HS-5 (cell line): ENCODE results near the gene DFFB.
"Not testable (repeated sequence)": the region's sequence is repeated elsewhere in the genome, so short reads cannot be mapped to it uniquely, and the experiment has no call there.

Source experiments
- DNase-seq: peaks from one replicate; pipeline ENCODE4 v3.0.0-alpha.2; 2012; ENCODE audit warnings: low read depth

Gene DFFB, protein sequence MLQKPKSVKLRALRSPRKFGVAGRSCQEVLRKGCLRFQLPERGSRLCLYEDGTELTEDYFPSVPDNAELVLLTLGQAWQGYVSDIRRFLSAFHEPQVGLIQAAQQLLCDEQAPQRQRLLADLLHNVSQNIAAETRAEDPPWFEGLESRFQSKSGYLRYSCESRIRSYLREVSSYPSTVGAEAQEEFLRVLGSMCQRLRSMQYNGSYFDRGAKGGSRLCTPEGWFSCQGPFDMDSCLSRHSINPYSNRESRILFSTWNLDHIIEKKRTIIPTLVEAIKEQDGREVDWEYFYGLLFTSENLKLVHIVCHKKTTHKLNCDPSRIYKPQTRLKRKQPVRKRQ

GRCh38 chr1:3856923-3857790 lies at the start of gene DFFB, which contains the start of gene CEP104:
Gene DFFB (plus strand): TSS chr1:3857476. CDS start chr1:3857604, 128 bp downstream.
Gene CEP104 (minus strand): TSS chr1:3857211. CDS start chr1:3852407, 4,804 bp downstream.
- DNase-seq: peak; percentile 73

DNA sequence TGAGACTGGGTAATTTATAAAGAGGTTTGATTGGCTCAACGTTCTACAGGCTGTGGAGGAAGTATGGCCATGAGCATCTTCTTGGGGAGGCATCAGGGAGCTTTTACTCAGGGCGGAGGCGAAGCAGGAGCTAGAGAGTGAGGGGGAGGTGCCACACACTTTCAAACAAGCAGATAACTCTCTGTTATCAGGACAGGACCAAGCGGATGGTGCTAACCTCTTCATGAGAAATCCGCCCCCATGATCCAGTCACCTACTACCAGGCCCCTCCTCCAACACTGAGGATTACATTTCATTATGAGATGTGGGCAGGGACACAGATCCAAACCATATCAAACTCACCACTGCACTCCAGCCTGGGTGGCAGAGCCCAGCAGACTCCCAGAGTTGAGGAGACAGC lies 49.5 kb upstream of the DFFB start:
- DNase-seq: no peak

- DNase-seq: no peak
Observed at GRCh38 chr1:3809680-3810079, 47.6 kb upstream of the DFFB start.

DNA sequence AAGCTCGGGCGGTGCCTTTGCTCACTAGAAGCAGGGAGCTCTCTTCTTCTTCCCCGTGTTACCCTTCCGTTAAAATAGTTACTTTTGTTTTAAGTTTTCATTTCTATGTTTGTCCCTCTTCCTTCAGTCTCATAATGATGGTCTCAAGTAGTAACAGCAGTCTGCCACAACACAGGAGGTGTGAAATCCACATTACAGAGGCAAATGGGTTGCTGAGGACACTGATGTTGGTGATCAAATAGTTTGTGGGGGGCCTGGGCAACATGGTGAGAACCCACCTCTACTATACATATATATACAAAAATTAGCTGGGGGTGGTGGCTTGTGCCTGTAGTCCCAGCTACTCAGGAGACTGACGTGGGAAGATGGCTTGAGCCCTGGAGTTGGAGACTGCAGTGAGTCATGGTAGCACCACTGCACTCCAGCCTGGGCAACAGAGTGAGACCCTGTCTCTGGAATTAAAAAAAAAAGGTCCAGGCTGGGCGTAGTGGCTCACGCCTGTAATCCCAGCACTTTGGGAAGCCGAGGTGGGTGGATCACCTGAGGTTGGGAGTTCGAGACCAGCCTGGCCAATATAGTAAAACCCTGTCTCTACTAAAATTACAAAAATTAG lies 47.0 kb upstream of the DFFB start:
- DNase-seq: not testable (repeated sequence)

- DNase-seq: no peak
Observed at GRCh38 chr1:3811595-3811911, 45.7 kb upstream of the DFFB start.

DNA sequence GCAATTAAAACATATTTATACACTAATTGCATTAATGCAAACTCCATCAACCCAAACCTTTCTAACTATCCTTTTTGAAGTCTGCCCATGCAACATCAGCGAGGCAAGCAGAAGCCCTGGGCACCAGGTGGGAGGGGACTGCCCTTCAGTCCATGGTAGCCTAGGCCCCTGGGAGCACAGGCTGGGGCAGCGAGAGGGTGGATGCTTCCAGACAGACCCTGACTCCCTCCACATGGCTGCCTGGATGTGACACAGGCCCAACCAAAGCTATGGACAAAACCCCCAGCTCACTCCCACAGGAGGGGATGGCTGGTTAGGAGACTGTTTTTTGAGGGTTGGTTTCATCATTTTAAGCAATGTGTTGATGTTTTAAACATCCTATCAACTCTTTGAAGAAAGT lies 43.2 kb upstream of the DFFB start:
- no peak for DNase-seq

DNA sequence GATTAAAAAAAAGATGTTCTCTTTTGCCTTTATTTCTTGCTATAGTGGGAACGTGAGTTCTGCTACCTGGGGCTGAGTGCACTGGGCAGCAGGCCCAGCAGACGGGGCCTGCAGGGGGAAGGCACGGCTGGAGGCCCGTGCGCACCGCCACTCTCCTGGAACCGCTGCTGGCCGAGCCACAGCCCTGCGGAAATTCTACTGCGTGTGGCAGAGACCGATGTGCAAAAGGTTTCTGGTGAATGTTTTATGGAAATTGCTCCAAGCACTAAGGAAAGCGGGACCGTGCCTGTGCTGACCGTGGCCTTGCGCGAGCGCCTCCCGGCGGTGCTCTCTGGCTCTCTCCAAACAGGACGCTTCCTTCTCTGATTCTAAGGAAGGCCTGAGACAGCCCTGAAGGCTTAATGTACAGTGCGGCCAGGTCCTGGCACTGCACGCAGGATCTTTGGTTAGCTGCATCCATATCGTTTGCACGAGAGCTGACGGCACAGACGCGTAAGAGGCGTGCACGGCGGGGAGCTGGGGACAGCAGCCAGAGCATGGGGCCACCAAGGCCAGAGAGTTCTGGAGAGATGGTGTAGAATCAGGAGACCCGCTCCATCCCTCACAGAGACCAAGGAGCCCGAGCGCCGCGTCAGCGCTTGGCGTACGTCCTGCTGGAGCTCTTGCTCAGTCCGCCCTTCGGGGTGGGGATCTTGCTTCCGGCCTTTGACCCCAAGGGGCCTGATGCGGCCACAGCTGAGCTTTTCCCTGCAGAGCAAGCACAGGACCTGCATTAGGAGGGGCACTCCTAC lies 42.3 kb upstream of the DFFB start:
- DNase-seq: no peak

- DNase-seq: no peak
Observed at GRCh38 chr1:3816331-3817137, 40.7 kb upstream of the DFFB start.

GRCh38 chr1:3817138-3817740 lies 40.0 kb upstream of the DFFB start:
- DNase-seq: no peak

DNA sequence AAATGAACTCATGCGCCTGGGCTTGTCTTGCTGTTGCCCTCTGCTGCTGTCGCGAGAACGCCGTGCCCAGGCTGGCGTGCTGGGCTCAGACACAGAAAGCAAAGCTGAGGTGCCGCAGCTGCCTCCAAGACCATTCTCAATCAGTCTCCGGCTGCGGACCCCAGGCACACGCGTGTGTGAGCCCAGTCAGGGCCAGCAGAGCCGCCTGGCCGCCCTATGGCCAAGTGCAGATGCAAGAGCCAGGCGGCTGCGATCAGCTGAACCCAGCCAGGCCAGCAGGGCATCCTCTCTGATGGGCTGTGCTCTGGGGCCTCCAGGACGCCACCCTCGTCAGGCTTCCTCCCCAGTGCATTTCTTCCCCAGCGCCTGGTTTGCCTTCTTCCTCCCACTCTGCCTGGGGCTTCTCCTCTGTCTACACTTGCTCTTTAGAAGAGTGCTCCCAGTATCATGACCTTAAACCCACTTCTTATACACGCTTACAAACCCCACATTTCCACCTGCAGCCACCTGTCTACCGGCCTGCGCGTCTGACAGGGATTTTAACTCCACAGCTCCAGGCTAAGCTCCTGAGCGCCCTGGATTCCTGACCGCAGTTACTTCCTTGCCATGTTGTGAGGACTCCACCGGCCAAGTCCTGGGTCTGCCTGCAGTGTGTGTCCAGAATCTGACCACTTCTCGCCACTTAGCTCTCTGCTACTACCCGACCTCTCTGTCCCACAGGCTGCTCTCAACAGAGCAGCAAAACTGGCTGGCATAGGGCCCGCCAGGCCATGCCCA lies 39.3 kb upstream of the DFFB start:
- no peak for DNase-seq

- DNase-seq: no peak
Observed at GRCh38 chr1:3819771-3820200, 37.5 kb upstream of the DFFB start.

- DNase-seq: no peak
Observed at GRCh38 chr1:3820316-3820715, 37.0 kb upstream of the DFFB start.

- DNase-seq: no peak
Observed at GRCh38 chr1:3821004-3821403, 36.3 kb upstream of the DFFB start.

DNA sequence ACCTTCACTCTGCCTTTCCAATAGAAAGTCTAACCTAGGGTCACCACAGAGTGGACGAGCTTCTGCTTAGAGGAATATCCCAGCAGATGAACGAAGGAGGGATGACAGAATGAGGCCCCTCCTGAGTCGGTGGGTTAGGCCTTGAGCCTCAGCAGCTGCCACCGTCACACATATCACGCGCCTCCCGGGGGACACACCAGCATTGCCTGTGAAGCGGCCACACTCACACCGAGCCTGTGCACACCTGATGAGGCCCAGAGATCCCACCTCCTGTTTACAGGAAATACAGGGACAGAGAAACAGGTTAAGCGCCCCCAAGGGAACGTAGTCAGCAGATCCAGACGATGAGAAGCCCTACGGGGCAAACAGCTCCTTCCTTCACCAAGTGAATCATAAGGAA lies 35.8 kb upstream of the DFFB start:
- no peak for DNase-seq

DNA sequence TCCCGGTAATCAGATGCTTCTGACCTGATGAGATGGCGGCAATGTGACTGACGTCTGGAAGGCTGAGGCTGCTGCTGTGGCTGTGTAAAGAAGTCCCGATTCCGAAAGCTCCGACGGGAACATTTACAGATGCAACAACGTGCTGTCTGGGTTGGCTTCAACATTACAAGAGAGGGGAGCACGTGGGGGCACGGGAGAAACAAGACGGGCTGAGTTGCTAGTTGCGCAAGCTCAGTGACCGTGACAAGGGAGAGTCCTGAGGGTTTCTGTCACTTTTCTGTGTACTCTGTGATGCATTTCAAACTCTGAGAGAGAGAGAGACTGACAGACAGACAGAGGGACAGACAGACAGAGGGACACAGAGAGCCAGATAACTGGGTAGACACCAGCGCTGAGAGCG lies 35.4 kb upstream of the DFFB start:
- no peak for DNase-seq

DNA sequence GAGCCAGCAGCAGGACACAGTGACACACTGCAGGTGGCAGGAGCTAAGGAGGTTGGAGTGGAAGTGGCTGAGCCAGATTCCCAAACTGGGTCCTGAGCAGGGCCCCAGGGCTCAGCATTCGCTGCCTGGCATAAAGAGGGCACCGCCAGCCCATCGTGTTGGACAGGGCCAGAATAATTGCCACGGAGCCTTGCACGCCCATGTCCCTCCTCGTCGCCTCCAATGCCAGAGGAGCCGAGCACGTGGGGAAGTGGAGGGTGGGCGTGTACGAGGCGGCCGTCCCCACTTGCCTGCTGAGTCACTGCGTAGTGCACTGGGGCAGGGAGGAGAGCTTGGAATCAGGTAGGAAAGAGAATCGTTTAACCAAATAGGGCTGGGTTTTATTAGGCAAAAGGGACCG lies 34.9 kb upstream of the DFFB start:
- no peak for DNase-seq

GRCh38 chr1:3824650-3825049 lies 32.6 kb upstream of the DFFB start:
- DNase-seq: no peak

- no peak for DNase-seq
Observed at GRCh38 chr1:3825356-3825755, 31.9 kb upstream of the DFFB start.

- DNase-seq: no peak
Observed at GRCh38 chr1:3827813-3828307, 29.4 kb upstream of the DFFB start.

- DNase-seq: no peak
Observed at GRCh38 chr1:3828391-3828790, 28.9 kb upstream of the DFFB start.
